ENCODE data around the gene EVA1B. TPM values are rescaled to one million over a fixed set of nuclear protein-coding genes. Genes with fewer than 3 reads are reported as not detected.

EVA1B gene
- total RNA-seq, 2 experiments from 2014 or later = 5.3 to 6.3 TPM

GRCh38 chr1:36330940-36331339 lies 7.5 kb upstream of the EVA1B start:
- no peaks in the 10 kb centered on the region for H3K4me1 Mint-ChIP-seq
- H3K27ac Mint-ChIP-seq = no peak overlapping the region
- H3K27me3 Mint-ChIP-seq = peaks cover 15% of the 10 kb centered on the region

GRCh38 chr1:36329817-36330216 lies 6.4 kb upstream of the EVA1B start:
- Mint-ChIP-seq H3K4me3 (no peak overlapping the region), H3K27me3 (peaks cover 18% of the 10 kb centered on the region), H3K36me3 (no peaks in the 10 kb centered on the region), H3K9me3 (no peaks in the 10 kb centered on the region), H3K4me1 (no peaks in the 10 kb centered on the region), H3K27ac (no peak overlapping the region)
- no peak for DNase-seq

More at GRCh38 chr1:36330940-36331339, 7.5 kb upstream of the EVA1B start:
- H3K36me3 Mint-ChIP-seq = no peaks in the 10 kb centered on the region
- no peaks in the 10 kb centered on the region for H3K9me3 Mint-ChIP-seq
- DNase-seq = no peak
- no peak overlapping the region for H3K4me3 Mint-ChIP-seq

GRCh38 chr1:36328713-36329112 lies 5.3 kb upstream of the EVA1B start:
- no peaks in the 10 kb centered on the region for H3K36me3 Mint-ChIP-seq
- H3K9me3 Mint-ChIP-seq = no peaks in the 10 kb centered on the region
- peaks cover 9% of the 10 kb centered on the region for H3K4me1 Mint-ChIP-seq
- H3K27ac Mint-ChIP-seq = no peak overlapping the region
- DNase-seq = no peak
- H3K4me3 Mint-ChIP-seq = no peak overlapping the region
- H3K27me3 Mint-ChIP-seq = peaks cover 23% of the 10 kb centered on the region

GRCh38 chr1:36328088-36328480 lies 4.6 kb upstream of the EVA1B start:
- H3K4me1 Mint-ChIP-seq = peaks cover 10% of the 10 kb centered on the region
- no peaks in the 10 kb centered on the region for H3K36me3 Mint-ChIP-seq
- no peak overlapping the region for H3K27ac Mint-ChIP-seq
- DNase-seq = no peak
- H3K4me3 Mint-ChIP-seq = no peak overlapping the region
- peaks cover 23% of the 10 kb centered on the region for H3K27me3 Mint-ChIP-seq
- no peaks in the 10 kb centered on the region for H3K9me3 Mint-ChIP-seq

GRCh38 chr1:36327421-36328087 lies 4.1 kb upstream of the EVA1B start:
- peaks cover 10% of the 10 kb centered on the region for H3K4me1 Mint-ChIP-seq
- no peak overlapping the region for H3K27ac Mint-ChIP-seq
- no peaks in the 10 kb centered on the region for H3K36me3 Mint-ChIP-seq
- H3K27me3 Mint-ChIP-seq = peaks cover 23% of the 10 kb centered on the region
- no peak overlapping the region for H3K4me3 Mint-ChIP-seq
- DNase-seq = no peak
- H3K9me3 Mint-ChIP-seq = no peaks in the 10 kb centered on the region

- Mint-ChIP-seq H3K36me3 (peaks cover under 1% of the 10 kb centered on the region), H3K9me3 (no peaks in the 10 kb centered on the region), H3K4me1 (peaks cover 13% of the 10 kb centered on the region), H3K4me3 (no peak overlapping the region), H3K27me3 (peaks cover 23% of the 10 kb centered on the region), H3K27ac (peak overlapping the region; percentile 6)
- no peak for DNase-seq
Measured at GRCh38 chr1:36326499-36326898, 3.1 kb upstream of the EVA1B start.

GRCh38 chr1:36324353-36324703 lies 883 bp upstream of the EVA1B start:
- DNase-seq = no peak
- H3K27me3 Mint-ChIP-seq = peaks cover 17% of the 10 kb centered on the region
- H3K4me3 Mint-ChIP-seq = peak overlapping the region; percentile 78
- H3K36me3 Mint-ChIP-seq = peaks cover 5% of the 10 kb centered on the region
- peaks cover 19% of the 10 kb centered on the region for H3K4me1 Mint-ChIP-seq
- no peak overlapping the region for H3K27ac Mint-ChIP-seq
- no peaks in the 10 kb centered on the region for H3K9me3 Mint-ChIP-seq

GRCh38 chr1:36322786-36323635 lies 434 bp downstream of the EVA1B start:
- Mint-ChIP-seq H3K4me1 (peaks cover 19% of the 10 kb centered on the region), H3K27ac (no peak overlapping the region), H3K9me3 (no peaks in the 10 kb centered on the region), H3K36me3 (peaks cover 5% of the 10 kb centered on the region), H3K27me3 (peaks cover 17% of the 10 kb centered on the region), H3K4me3 (peak overlapping the region; percentile 70)
- peak; percentile 59 for DNase-seq

GRCh38 chr1:36322041-36322785 lies 1.2 kb downstream of the EVA1B start:
- Mint-ChIP-seq H3K4me3 (peak overlapping the region; percentile 18), H3K9me3 (no peaks in the 10 kb centered on the region), H3K4me1 (peaks cover 19% of the 10 kb centered on the region), H3K27ac (no peak overlapping the region), H3K27me3 (peaks cover 17% of the 10 kb centered on the region), H3K36me3 (peaks cover 5% of the 10 kb centered on the region)
- DNase-seq = no peak

GRCh38 chr1:36321119-36321951 lies 2.1 kb downstream of the EVA1B start:
- H3K4me1 Mint-ChIP-seq = peaks cover 19% of the 10 kb centered on the region
- peak overlapping the region; percentile 18 for H3K4me3 Mint-ChIP-seq
- peaks cover 5% of the 10 kb centered on the region for H3K36me3 Mint-ChIP-seq
- no peak overlapping the region for H3K27ac Mint-ChIP-seq
- no peaks in the 10 kb centered on the region for H3K9me3 Mint-ChIP-seq
- peaks cover 10% of the 10 kb centered on the region for H3K27me3 Mint-ChIP-seq
- peak; percentile 46 for DNase-seq

- no peaks in the 10 kb centered on the region for H3K9me3 Mint-ChIP-seq
- peaks cover 5% of the 10 kb centered on the region for H3K27me3 Mint-ChIP-seq
- no peak overlapping the region for H3K27ac Mint-ChIP-seq
- peaks cover 19% of the 10 kb centered on the region for H3K4me1 Mint-ChIP-seq
- DNase-seq = no peak
- peak overlapping the region; percentile 55 for H3K4me3 Mint-ChIP-seq
- H3K36me3 Mint-ChIP-seq = peaks cover 5% of the 10 kb centered on the region
Measured at GRCh38 chr1:36320767-36321118, 2.7 kb downstream of the EVA1B start.

- Mint-ChIP-seq H3K4me1 (peaks cover 19% of the 10 kb centered on the region), H3K4me3 (peak overlapping the region; percentile 55), H3K27ac (no peak overlapping the region), H3K36me3 (peaks cover 5% of the 10 kb centered on the region), H3K27me3 (peaks cover 5% of the 10 kb centered on the region), H3K9me3 (no peaks in the 10 kb centered on the region)
- DNase-seq = no peak
Measured at GRCh38 chr1:36320291-36320761, 3.1 kb downstream of the EVA1B start.

- no peak overlapping the region for H3K27ac Mint-ChIP-seq
- H3K9me3 Mint-ChIP-seq = no peaks in the 10 kb centered on the region
- H3K27me3 Mint-ChIP-seq = no peaks in the 10 kb centered on the region
Measured at GRCh38 chr1:36309397-36309796, 14.0 kb downstream of the EVA1B start.

GRCh38 chr1:36307601-36308330 lies 15.7 kb downstream of the EVA1B start:
- no peak for DNase-seq
- no peaks in the 10 kb centered on the region for H3K9me3 Mint-ChIP-seq
- peaks cover 32% of the 10 kb centered on the region for H3K36me3 Mint-ChIP-seq
- peak overlapping the region; percentile 99 for H3K4me3 Mint-ChIP-seq
- H3K27me3 Mint-ChIP-seq = no peaks in the 10 kb centered on the region
- peaks cover 28% of the 10 kb centered on the region for H3K4me1 Mint-ChIP-seq
- H3K27ac Mint-ChIP-seq = no peak overlapping the region

More at GRCh38 chr1:36309397-36309796, 14.0 kb downstream of the EVA1B start:
- peaks cover 22% of the 10 kb centered on the region for H3K4me1 Mint-ChIP-seq
- DNase-seq = no peak
- H3K4me3 Mint-ChIP-seq = no peak overlapping the region
- H3K36me3 Mint-ChIP-seq = peaks cover 25% of the 10 kb centered on the region
